Esophagus squamous epithelium (tissue), 4 donors: Measurements from ENCODE around the gene CD6.

ENCODE experiments used
- CTCF ChIP-seq, 6 experiments: fragments of 450-650 bp in 4 of 6; fragments of 200-600 bp in 2 of 6; sonication (generic) in 2 of 6; IDR thresholded peaks; one replicate each; pipeline ENCODE4 v1.5.1; 2016 to 2019; ENCODE audit warnings: antibody characterized with exemption in 6 of 6, mild to moderate bottlenecking in 4 of 6, moderate library complexity in 4 of 6
- POLR2A ChIP-seq, 4 donors: fragments of 450-650 bp; IDR thresholded peaks; one replicate each; pipeline ENCODE4 v1.6.1; 2017; ENCODE audit warnings: antibody characterized with exemption in 4 of 4, mild to moderate bottlenecking in 4 of 4, moderate library complexity in 3 of 4

GRCh38 chr11:60924906-60925853, 46.3 kb upstream of the CD6 start:
- TF ChIP-seq CTCF (IDR thresholded peaks at IDR 0.05) (no peak), POLR2A (IDR thresholded peaks at IDR 0.05) (no peak)
